Ascending aorta (tissue), 2 donors: ENCODE results near the gene FAM98C. TPM values are rescaled to one million over a fixed set of nuclear protein-coding genes. Genes with fewer than 3 reads are reported as not detected.
A peak's percentile ranks its signal among the peaks of the same experiment; 100 is the strongest.

Source experiments
- DNase-seq, 2 donors: peaks; one replicate each; pipeline ENCODE4 v3.0.0-alpha.2; 2019; ENCODE audit warnings: low spot score in 2 of 2
- H3K27ac ChIP-seq, 2 donors: fragments of 200-600 bp; sonication (generic); one replicate each; pipeline ENCODE4 v1.5.1; 2016 to 2017; ENCODE audit warnings: mild to moderate bottlenecking in 1 of 2
- H3K27me3 ChIP-seq: fragments of 200-600 bp; sonication (generic); one replicate; pipeline ENCODE4 v1.5.1; 2017
- H3K36me3 ChIP-seq, 2 donors: fragments of 200-600 bp; sonication (generic); one replicate each; pipeline ENCODE4 v1.5.1; 2016
- H3K4me1 ChIP-seq, 2 donors: fragments of 200-600 bp; sonication (generic); one replicate each; pipeline ENCODE4 v1.5.1; 2016 to 2017; ENCODE audit warnings: mild to moderate bottlenecking in 1 of 2
- H3K4me3 ChIP-seq, 2 donors: fragments of 200-600 bp; sonication (generic); one replicate each; pipeline ENCODE4 v1.5.1; 2016 to 2017; ENCODE audit warnings: mild to moderate bottlenecking in 1 of 2
- H3K9me3 ChIP-seq, 2 donors: fragments of 200-600 bp; sonication (generic); one replicate each; pipeline ENCODE4 v1.5.1; 2016
- CTCF ChIP-seq, 3 experiments: fragments of 200-600 bp in 2 of 3; fragments of 450-650 bp in 1 of 3; sonication (generic) in 2 of 3; IDR thresholded peaks; one replicate each; pipeline ENCODE4 v1.5.1; 2016 to 2019; ENCODE audit warnings: antibody characterized with exemption in 3 of 3, mild to moderate bottlenecking in 1 of 3, moderate library complexity in 1 of 3
- intact Hi-C: fragments of 100-400 bp; cut with DNase I; formaldehyde crosslinking; loops from one replicate; pipeline ENCODE4 v1.15.1; 2023
- total RNA-seq: library from RNA; depleted of rRNA; stranded (reverse); fragments of >200 nt; gene quantifications from one replicate; pipeline ENCODE4 v1.1.0, GENCODE V29; 2016

Gene FAM98C
- total RNA-seq, 1 donor from 2014 or later, result 11.1 TPM

GRCh38 chr19:38389101-38389925 lies 13.6 kb upstream of the FAM98C start:
- no peak for TF ChIP-seq CTCF (IDR thresholded peaks at IDR 0.05)
- peak overlapping the region; percentile 58 to 94 for H3K4me3 ChIP-seq
- peaks cover 6 to 20% of the 10 kb centered on the region in 2 donors for H3K4me1 ChIP-seq
- H3K27ac ChIP-seq, result peak overlapping the region; percentile 91 to 97
- peaks cover 9 to 15% of the 10 kb centered on the region in 2 donors for H3K36me3 ChIP-seq
- no peaks in the 10 kb centered on the region for H3K9me3 ChIP-seq
- no peaks in the 10 kb centered on the region for H3K27me3 ChIP-seq
- intact Hi-C loops, result loop anchor here (5.0 to 10.0 kb wide), 7 partner anchors 52 to 953 kb away; partner anchors contain the start of genes CATSPERG, EIF3K, MAP4K1 and SAMD4B
- DNase-seq, result peak in 1 of 2 donors; percentile 84

GRCh38 chr19:38389957-38390924 lies 12.7 kb upstream of the FAM98C start:
- TF ChIP-seq CTCF (IDR thresholded peaks at IDR 0.05), result no peak
- Histone ChIP-seq H3K4me3 (peak overlapping the region; percentile 58 to 94), H3K4me1 (peaks cover 6 to 20% of the 10 kb centered on the region in 2 donors), H3K27me3 (no peaks in the 10 kb centered on the region), H3K27ac (peak overlapping the region; percentile 91 to 97), H3K36me3 (peaks cover 3 to 12% of the 10 kb centered on the region in 2 donors), H3K9me3 (no peaks in the 10 kb centered on the region)
- intact Hi-C loops, result loop anchor here (5.0 to 10.0 kb wide), 8 partner anchors 53 to 952 kb away; partner anchors contain the start of genes CATSPERG, EIF3K, MAP4K1 and SAMD4B
- no peak for DNase-seq

DNA sequence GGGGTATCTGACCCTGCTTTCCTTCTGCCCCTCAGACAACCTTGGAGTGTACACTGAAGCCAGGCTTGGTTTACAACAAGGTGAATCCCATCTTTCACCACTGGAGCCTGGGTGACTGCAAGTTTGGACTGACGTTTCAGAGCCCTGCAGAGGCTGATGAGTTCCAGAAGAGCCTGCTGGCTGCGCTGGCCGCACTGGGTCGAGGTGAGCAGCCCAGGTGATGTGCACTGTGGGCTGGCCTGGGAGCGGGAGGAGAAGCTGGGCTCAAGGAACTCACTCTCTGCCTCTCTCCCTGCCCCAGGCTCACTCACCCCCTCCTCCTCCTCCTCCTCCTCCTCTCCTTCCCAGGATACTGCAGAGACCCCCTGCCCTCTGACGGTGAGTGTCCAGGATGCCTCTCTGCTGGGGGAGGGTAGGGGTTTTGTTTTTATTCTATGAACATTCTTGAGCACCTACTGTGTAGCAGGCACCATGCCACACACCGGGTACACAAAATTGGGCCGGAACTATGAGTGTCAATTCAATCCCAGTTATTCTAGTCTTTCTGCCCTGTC lies 10.9 kb upstream of the FAM98C start:
- Histone ChIP-seq H3K4me3 (no peak overlapping the region), H3K36me3 (peaks cover 0 to 9% of the 10 kb centered on the region in 2 donors), H3K9me3 (no peaks in the 10 kb centered on the region), H3K27ac (no peak overlapping the region), H3K4me1 (peaks cover 4 to 15% of the 10 kb centered on the region in 2 donors), H3K27me3 (no peaks in the 10 kb centered on the region)
- DNase-seq, result no peak
- intact Hi-C loops, result loop anchor here (10.0 kb wide), 1 partner anchor 323 kb away; no protein-coding TSS in a partner anchor
- no peak for TF ChIP-seq CTCF (IDR thresholded peaks at IDR 0.05)

GRCh38 chr19:38392707-38393308 lies 10.1 kb upstream of the FAM98C start:
- H3K4me1 ChIP-seq, result peaks cover 0 to 10% of the 10 kb centered on the region in 2 donors
- intact Hi-C loops, result loop anchor here (10.0 kb wide), 1 partner anchor 322 kb away; no protein-coding TSS in a partner anchor
- H3K27me3 ChIP-seq, result no peaks in the 10 kb centered on the region
- no peak for DNase-seq
- peaks cover 0 to 9% of the 10 kb centered on the region in 2 donors for H3K36me3 ChIP-seq
- no peak overlapping the region for H3K4me3 ChIP-seq
- H3K27ac ChIP-seq, result no peak overlapping the region
- TF ChIP-seq CTCF (IDR thresholded peaks at IDR 0.05), result no peak
- no peaks in the 10 kb centered on the region for H3K9me3 ChIP-seq

DNA sequence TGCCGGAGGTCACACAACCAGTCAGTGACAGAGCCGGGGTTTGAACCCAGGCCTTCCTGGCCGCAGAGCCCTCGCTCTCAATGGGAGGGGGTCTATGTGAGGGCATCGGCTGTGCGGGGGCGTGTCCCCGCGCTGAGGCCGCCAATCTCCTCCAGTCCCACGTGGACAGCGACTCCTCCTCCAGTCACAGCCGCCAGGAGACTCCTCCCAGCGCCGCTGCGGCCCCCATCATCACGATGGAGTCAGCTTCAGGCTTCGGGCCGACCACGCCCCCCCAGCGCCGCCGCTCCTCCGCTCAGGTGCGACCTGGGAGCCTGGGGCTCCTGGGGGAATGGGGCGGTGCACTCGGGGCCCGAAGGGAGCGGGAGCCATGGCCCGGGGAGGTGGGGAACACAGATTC lies 8.4 kb upstream of the FAM98C start:
- H3K4me3 ChIP-seq, result no peak overlapping the region
- peaks cover 0 to 7% of the 10 kb centered on the region in 2 donors for H3K4me1 ChIP-seq
- no peak overlapping the region for H3K27ac ChIP-seq
- no peaks in the 10 kb centered on the region for H3K9me3 ChIP-seq
- peaks cover 0 to 9% of the 10 kb centered on the region in 2 donors for H3K36me3 ChIP-seq
- DNase-seq, result no peak
- intact Hi-C loops, result loop anchor here (10.0 kb wide), 1 partner anchor 320 kb away; no protein-coding TSS in a partner anchor
- no peak for TF ChIP-seq CTCF (IDR thresholded peaks at IDR 0.05)
- no peaks in the 10 kb centered on the region for H3K27me3 ChIP-seq
